PC-3 (cell line): Measurements from ENCODE around the gene UBL4A. TPM values are rescaled to one million over a fixed set of nuclear protein-coding genes. Genes with fewer than 3 reads are reported as not detected.

Source experiments
- ATAC-seq: fragments of 200-7000 bp; cut with Tn5 transposase; 2 replicates; pipeline ENCODE4 v1.9.1; 2020; ENCODE audit warnings: mild to moderate bottlenecking, moderate library complexity
- BruUV-seq: library from RNA; stranded (reverse); fragments of 400-500 nt; replicated peaks from 2 replicates; lab custom pipeline; 2021; lab: Mats Ljungman, UMichigan
- CTCF ChIA-PET: fragments of 300-600 bp; sonication (Branson Sonifier 250); formaldehyde crosslinking; loops from one replicate; lab custom pipeline; 2022; ENCODE audit warnings: antibody characterized with exemption; lab: Charles Lee
- POLR2A ChIA-PET: fragments of 300-600 bp; sonication (Branson Sonifier 250); formaldehyde crosslinking; loops from one replicate; lab custom pipeline; 2022; ENCODE audit warnings: antibody characterized with exemption; ENCODE audit not compliant: unreplicated experiment; lab: Charles Lee
- DNase-seq: peaks from one replicate; pipeline ENCODE4 v3.0.0-alpha.2; 2015
- H2AFZ ChIP-seq: fragments of 300-600 bp; sonication (generic); 2 replicates; pipeline ENCODE4 v1.6.0; 2016; ENCODE audit warnings: antibody characterized with exemption, low read length
- H3F3A ChIP-seq: fragments of 300-600 bp; sonication (generic); one replicate; pipeline ENCODE4 v1.6.0; 2017; ENCODE audit warnings: antibody characterized with exemption, low read length, control low read depth, mild to moderate bottlenecking; ENCODE audit not compliant: unreplicated experiment
- H3K27ac ChIP-seq: fragments of 300-600 bp; sonication (generic); 2 replicates; pipeline ENCODE4 v1.5.1; 2016; ENCODE audit warnings: mild to moderate bottlenecking, low read length
- H3K27me3 ChIP-seq: fragments of 300-600 bp; sonication (generic); 2 replicates; pipeline ENCODE4 v1.6.1; 2016; ENCODE audit warnings: low read length, mixed read lengths
- H3K36me3 ChIP-seq: fragments of 300-600 bp; sonication (generic); 2 replicates; pipeline ENCODE4 v1.6.1; 2016; ENCODE audit warnings: low read depth, mixed run types, low read length, mixed read lengths
- H3K4me1 ChIP-seq: fragments of 300-600 bp; sonication (generic); 2 replicates; pipeline ENCODE4 v1.5.1; 2016; ENCODE audit warnings: low read length; ENCODE audit not compliant: insufficient read depth
- H3K4me2 ChIP-seq: fragments of 300-600 bp; sonication (generic); 2 replicates; pipeline ENCODE4 v1.6.0; 2016; ENCODE audit warnings: low read length
- H3K4me3 ChIP-seq: fragments of 300-600 bp; sonication (generic); 2 replicates; pipeline ENCODE4 v1.5.1; 2016; ENCODE audit warnings: mild to moderate bottlenecking, low read length, mixed read lengths
- H3K79me2 ChIP-seq: fragments of 300-600 bp; sonication (generic); 2 replicates; pipeline ENCODE4 v1.6.1; 2017; ENCODE audit warnings: low read length, mixed read lengths
- H3K9ac ChIP-seq: fragments of 300-600 bp; sonication (generic); 2 replicates; pipeline ENCODE4 v1.6.0; 2016; ENCODE audit warnings: mild to moderate bottlenecking, low read length
- H3K9me2 ChIP-seq: fragments of 300-600 bp; sonication (generic); replicated peaks from 2 replicates; pipeline ENCODE4 v1.6.1; 2016; ENCODE audit warnings: mixed run types, low read length, mixed read lengths
- H3K9me3 ChIP-seq: fragments of 300-600 bp; sonication (generic); 2 replicates; pipeline ENCODE4 v1.6.1; 2016; ENCODE audit warnings: low read length, mixed read lengths
- H4K20me1 ChIP-seq: fragments of 300-600 bp; sonication (generic); 2 replicates; pipeline ENCODE4 v1.6.1; 2016; ENCODE audit warnings: low read length, mixed read lengths
- EZH2 ChIP-seq: fragments of 300-600 bp; sonication (generic); IDR thresholded peaks from one replicate; pipeline ENCODE4 v1.6.1; 2017; ENCODE audit warnings: antibody characterized with exemption, mild to moderate bottlenecking, low read length; ENCODE audit not compliant: unreplicated experiment
- EZH2phosphoT487 ChIP-seq: fragments of 300-600 bp; sonication (generic); IDR thresholded peaks from 2 replicates; pipeline ENCODE4 v1.6.1; 2018; ENCODE audit warnings: mild to moderate bottlenecking, antibody characterized with exemption, low read length, borderline replicate concordance
- intact Hi-C: fragments of 100-400 bp; cut with micrococcal nuclease; formaldehyde crosslinking; loops from 2 replicates; pipeline ENCODE4 v1.9.0; 2023
- total RNA-seq: library from RNA; depleted of rRNA; stranded (reverse); fragments of >200 nt; gene quantifications from 2 replicates; pipeline ENCODE4 v1.2.3, GENCODE V29; 2014
- TF ChIP-seq, protein P1 (sequence below): fragments of 300-600 bp; sonication (generic); conservative IDR thresholded peaks from 2 replicates; pipeline ENCODE4 v1.5.1; 2017; ENCODE audit warnings: antibody characterized with exemption, low read depth, mild to moderate bottlenecking, low read length

Gene UBL4A
- total RNA-seq, 1 experiment from 2014 or later: 92.3 TPM

DNA sequence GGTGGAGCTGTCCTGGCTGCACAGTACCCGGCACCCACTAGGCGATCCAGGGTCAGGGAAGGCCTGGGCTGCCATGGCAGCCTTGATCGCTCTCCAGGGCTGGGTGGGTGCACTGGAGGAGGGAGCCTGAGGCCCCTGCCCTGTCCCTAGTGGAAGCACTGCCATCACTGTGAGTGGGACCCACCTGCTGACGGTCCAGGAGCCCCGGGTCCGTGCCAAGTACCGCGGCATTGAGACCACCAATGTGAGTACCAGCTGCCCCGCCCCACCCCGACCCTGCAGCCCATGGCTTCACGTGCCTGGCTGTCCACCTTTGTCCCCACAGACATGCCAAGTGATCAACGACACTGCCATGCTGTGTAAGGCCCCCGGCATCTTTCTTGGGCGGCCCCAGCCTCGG lies 19.5 kb downstream of the UBL4A start:
- H3K4me2 ChIP-seq: no peak overlapping the region
- no peak overlapping the region for H3K4me3 ChIP-seq
- no peaks in the 10 kb centered on the region for H3K4me1 ChIP-seq
- H3K9me2 ChIP-seq: no peaks in the 10 kb centered on the region
- no peaks in the 10 kb centered on the region for H3K79me2 ChIP-seq
- H4K20me1 ChIP-seq: no peaks in the 10 kb centered on the region
- TF ChIP-seq EZH2phosphoT487: no peak
- no peak for TF ChIP-seq EZH2
- TF ChIP-seq, protein P1, sequence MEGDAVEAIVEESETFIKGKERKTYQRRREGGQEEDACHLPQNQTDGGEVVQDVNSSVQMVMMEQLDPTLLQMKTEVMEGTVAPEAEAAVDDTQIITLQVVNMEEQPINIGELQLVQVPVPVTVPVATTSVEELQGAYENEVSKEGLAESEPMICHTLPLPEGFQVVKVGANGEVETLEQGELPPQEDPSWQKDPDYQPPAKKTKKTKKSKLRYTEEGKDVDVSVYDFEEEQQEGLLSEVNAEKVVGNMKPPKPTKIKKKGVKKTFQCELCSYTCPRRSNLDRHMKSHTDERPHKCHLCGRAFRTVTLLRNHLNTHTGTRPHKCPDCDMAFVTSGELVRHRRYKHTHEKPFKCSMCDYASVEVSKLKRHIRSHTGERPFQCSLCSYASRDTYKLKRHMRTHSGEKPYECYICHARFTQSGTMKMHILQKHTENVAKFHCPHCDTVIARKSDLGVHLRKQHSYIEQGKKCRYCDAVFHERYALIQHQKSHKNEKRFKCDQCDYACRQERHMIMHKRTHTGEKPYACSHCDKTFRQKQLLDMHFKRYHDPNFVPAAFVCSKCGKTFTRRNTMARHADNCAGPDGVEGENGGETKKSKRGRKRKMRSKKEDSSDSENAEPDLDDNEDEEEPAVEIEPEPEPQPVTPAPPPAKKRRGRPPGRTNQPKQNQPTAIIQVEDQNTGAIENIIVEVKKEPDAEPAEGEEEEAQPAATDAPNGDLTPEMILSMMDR: no peak
- no peak overlapping the region for H2AFZ ChIP-seq
- H3K9ac ChIP-seq: no peak overlapping the region
- ATAC-seq: no peak
- BruUV-seq: no TSS peak
- ChIA-PET CTCF (no interaction called here), POLR2A (interaction anchor here (0.6 kb wide), 1 partner anchor 23 kb away, joined by 6 read pairs; the partner anchor contains the start of gene SLC10A3)
- no peaks in the 10 kb centered on the region for H3F3A ChIP-seq
- H3K9me3 ChIP-seq: no peaks in the 10 kb centered on the region
- DNase-seq: no peak
- intact Hi-C loops: no loop called here
- H3K27me3 ChIP-seq: no peaks in the 10 kb centered on the region
- H3K36me3 ChIP-seq: no peaks in the 10 kb centered on the region; the same call in 1 of the 2 replicates
- no peak overlapping the region for H3K27ac ChIP-seq

DNA sequence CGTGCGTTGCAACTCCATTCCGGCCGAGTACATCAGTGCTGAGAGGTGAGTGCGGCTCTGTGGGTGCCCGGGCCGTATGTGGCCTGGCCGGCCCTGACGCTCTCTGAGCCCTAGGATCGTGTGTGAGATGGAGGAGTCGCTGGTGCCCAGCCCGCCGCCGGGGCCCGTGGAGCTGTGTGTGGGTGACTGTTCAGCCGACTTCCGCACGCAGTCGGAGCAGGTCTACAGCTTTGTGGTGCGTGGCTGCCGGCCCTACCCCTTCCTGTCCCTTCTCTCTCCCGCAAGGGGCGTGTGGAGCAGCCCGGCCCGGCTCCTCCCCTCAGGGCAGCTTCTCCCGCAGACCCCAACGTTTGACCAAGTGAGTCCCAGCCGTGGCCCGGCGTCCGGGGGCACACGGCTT lies 20.4 kb downstream of the UBL4A start:
- Histone ChIP-seq H3K4me3 (no peak overlapping the region), H3K36me3 (no peaks in the 10 kb centered on the region; the same call in 1 of the 2 replicates), H3K9me3 (no peaks in the 10 kb centered on the region), H4K20me1 (no peaks in the 10 kb centered on the region), H3K4me1 (no peaks in the 10 kb centered on the region), H3K79me2 (no peaks in the 10 kb centered on the region), H3K27me3 (no peaks in the 10 kb centered on the region), H3K9me2 (no peaks in the 10 kb centered on the region), H2AFZ (no peak overlapping the region), H3K27ac (no peak overlapping the region), H3F3A (no peaks in the 10 kb centered on the region), H3K4me2 (no peak overlapping the region), H3K9ac (no peak overlapping the region)
- ChIA-PET CTCF (no interaction called here), POLR2A (no interaction called here)
- TF ChIP-seq, protein P1: no peak
- TF ChIP-seq EZH2phosphoT487 (no peak), EZH2 (no peak)
- DNase-seq: no peak
- intact Hi-C loops: no loop called here
- no TSS peak for BruUV-seq
- ATAC-seq: no peak

DNA sequence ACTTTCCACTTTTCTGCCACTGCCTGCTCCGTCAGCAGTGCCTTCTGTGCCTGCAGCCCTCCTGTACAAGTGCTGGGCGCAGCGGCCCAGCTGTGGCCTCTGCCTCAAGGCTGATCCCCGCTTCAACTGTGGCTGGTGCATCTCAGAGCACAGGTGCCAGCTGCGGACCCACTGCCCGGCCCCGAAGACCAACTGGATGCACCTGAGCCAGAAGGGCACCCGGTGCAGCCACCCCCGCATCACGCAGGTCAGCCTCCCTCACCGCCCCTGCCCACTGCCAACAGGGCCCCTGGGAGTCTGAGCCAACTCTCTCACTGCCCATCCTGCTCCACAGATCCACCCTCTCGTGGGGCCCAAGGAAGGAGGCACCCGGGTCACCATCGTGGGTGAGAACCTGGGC lies 20.8 kb downstream of the UBL4A start:
- DNase-seq (no peak), ATAC-seq (no peak)
- no peak overlapping the region for H3K9ac ChIP-seq
- no peaks in the 10 kb centered on the region for H3K4me1 ChIP-seq
- no peak overlapping the region for H3K4me3 ChIP-seq
- no peak overlapping the region for H3K4me2 ChIP-seq
- no peak overlapping the region for H2AFZ ChIP-seq
- no peaks in the 10 kb centered on the region for H3K27me3 ChIP-seq
- CTCF ChIA-PET: no interaction called here
- POLR2A ChIA-PET: no interaction called here
- H3F3A ChIP-seq: no peaks in the 10 kb centered on the region
- BruUV-seq: no TSS peak
- TF ChIP-seq EZH2 (no peak), EZH2phosphoT487 (no peak)
- TF ChIP-seq, protein P1: no peak
- H4K20me1 ChIP-seq: no peaks in the 10 kb centered on the region
- no peaks in the 10 kb centered on the region for H3K9me3 ChIP-seq
- H3K36me3 ChIP-seq: no peaks in the 10 kb centered on the region; the same call in 1 of the 2 replicates
- no peaks in the 10 kb centered on the region for H3K9me2 ChIP-seq
- H3K27ac ChIP-seq: no peak overlapping the region
- H3K79me2 ChIP-seq: no peaks in the 10 kb centered on the region
- intact Hi-C loops: no loop called here
